Thyroid gland (tissue), 4 donors: Measurements from ENCODE around the gene CYP24A1.

ENCODE experiments used
- CTCF ChIP-seq, 6 experiments: fragments of 200-600 bp in 3 of 6; fragments of 450-650 bp in 3 of 6; sonication (generic) in 3 of 6; IDR thresholded peaks; one replicate each; pipeline ENCODE4 v1.5.1; 2016 to 2019; ENCODE audit warnings: antibody characterized with exemption in 6 of 6, mild to moderate bottlenecking in 2 of 6, inconsistent platforms in 1 of 6, moderate library complexity in 1 of 6
- POLR2A ChIP-seq, 2 donors: fragments of 450-650 bp; IDR thresholded peaks; one replicate each; pipeline ENCODE4 v1.6.1; 2017; ENCODE audit warnings: antibody characterized with exemption in 2 of 2, mild to moderate bottlenecking in 2 of 2, moderate library complexity in 1 of 2

- TF ChIP-seq CTCF (IDR thresholded peaks at IDR 0.05) (no peak), POLR2A (IDR thresholded peaks at IDR 0.05) (no peak)
Observed at GRCh38 chr20:54170963-54171362, 2.8 kb downstream of the CYP24A1 start.
